GM12874 (cell line): ENCODE measurements around the gene CYP3A7.

Source experiments
- CTCF ChIP-seq: IDR thresholded peaks from 2 replicates; pipeline ENCODE4 v1.5.1; 2011; ENCODE audit warnings: low read depth, mild to moderate bottlenecking, control low read depth, low read length, moderate library complexity; ENCODE audit not compliant: insufficient read depth

Gene CYP3A7

GRCh38 chr7:99768471-99768870, 33.5 kb upstream of the CYP3A7 start:
- no peak for TF ChIP-seq CTCF

GRCh38 chr7:99767662-99768061, 32.7 kb upstream of the CYP3A7 start:
- TF ChIP-seq CTCF: no peak

GRCh38 chr7:99766484-99767099, 31.6 kb upstream of the CYP3A7 start:
- no peak for TF ChIP-seq CTCF

GRCh38 chr7:99764478-99764877, 29.5 kb upstream of the CYP3A7 start:
- no peak for TF ChIP-seq CTCF

- no peak for TF ChIP-seq CTCF
Measured at GRCh38 chr7:99762680-99763327, 27.8 kb upstream of the CYP3A7 start.

- TF ChIP-seq CTCF: no peak
Measured at GRCh38 chr7:99755085-99755484, 20.1 kb upstream of the CYP3A7 start.

GRCh38 chr7:99752356-99752755, 17.4 kb upstream of the CYP3A7 start:
- TF ChIP-seq CTCF: no peak
